GM18861 (cell line): Measurements from ENCODE around the gene RNF225.
A peak's percentile ranks its signal among the peaks of the same experiment; 100 is the strongest.
"Not testable (repeated sequence)": the region's sequence is repeated elsewhere in the genome, so short reads cannot be mapped to it uniquely, and the experiment has no call there.

Source experiments
- ATAC-seq: cut with Tn5 transposase; IDR thresholded peaks from one replicate; pipeline ENCODE4 v1.9.1; 2021; ENCODE audit not compliant: unreplicated experiment

The RNF225 gene

GRCh38 chr19:58395220-58395978 lies at the start of gene RNF225:
RNF225 (plus strand) TSS chr19:58395656; CDS start chr19:58396090, 434 bp downstream.
- ATAC-seq = no peak

GRCh38 chr19:58346961-58347929 lies 48.2 kb upstream of the RNF225 start:
- ATAC-seq = peak; percentile 65

DNA sequence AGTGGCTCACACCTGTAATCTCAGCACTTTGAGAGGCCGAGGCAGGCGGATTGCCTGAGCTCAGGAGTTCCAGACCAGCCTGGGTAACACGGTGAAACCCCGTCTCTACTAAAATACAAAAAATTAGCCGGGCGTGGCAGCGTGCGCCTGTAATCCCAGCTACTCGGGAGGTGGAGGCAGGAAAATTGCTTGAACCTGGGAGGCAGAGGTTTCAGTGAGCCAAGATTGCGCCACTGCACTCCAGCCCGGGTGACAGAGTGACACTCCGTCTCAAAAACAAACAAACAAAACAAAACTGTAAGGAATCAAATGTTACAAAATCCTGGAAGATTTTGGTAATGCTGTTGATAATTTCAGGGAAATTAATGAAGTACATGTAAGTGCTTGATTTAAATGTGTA lies 47.4 kb upstream of the RNF225 start:
- ATAC-seq = not testable (repeated sequence)

DNA sequence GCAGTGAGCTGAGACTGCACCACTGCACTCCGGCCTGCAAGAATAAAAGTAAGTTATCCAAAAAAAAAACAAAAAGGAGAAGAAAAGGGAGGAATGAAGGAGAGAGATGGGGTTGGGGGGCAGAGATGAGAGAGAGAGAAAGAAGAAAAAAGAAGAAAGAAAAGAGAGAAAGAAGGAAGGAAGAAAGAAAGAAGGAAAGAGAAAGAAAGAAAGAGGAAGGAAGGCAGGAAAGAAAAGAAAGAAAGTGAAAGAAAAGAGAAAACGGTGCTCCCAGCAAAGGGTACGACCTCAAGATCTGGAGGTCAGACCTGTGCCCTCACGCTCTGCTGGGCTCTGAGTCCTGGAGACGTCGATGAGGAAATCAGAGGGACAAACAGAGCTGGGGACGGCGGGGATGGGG lies 45.9 kb upstream of the RNF225 start:
- no peak for ATAC-seq

DNA sequence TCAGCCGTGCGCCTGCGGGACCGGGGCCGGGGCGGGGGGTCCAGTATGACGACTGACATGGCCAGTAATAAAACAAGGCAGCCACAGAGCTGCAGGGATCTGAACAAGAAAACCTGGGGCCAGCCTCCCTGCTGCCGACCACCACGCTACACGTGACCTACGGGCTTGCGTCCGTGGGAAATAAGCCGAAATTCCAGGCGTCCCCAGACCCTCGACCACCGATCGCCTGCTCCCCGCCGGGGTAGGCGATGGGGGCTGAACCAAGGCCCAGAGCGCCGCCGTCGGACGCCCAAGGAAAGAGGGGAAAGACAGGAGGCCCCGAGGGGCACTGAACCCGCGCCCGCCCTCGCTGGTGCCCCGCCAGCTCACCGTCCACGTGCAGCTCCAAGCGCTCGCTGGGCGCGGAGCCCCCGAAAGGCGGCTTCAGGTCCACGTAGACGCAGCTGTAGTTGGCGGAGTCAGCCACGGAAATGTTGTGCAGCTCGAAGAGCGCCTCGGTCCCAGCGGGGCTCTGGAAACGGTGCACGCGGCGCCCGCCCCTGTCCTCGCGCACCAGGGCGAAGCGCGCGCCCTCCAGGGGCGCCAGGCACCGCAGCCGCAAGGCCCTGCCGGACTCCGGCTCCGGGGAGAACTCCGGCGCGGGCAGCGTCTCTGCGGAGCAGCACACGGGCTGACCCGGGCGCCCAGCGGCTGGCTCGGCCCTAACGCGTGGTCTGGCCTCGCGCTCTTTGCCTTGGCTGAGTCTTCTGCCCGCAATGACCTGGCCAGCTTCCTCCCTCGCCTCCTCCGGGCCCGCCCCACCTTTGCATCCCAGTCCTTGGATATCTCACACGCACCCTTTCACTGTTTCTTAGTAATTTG lies 45.2 kb upstream of the RNF225 start:
- no peak for ATAC-seq

DNA sequence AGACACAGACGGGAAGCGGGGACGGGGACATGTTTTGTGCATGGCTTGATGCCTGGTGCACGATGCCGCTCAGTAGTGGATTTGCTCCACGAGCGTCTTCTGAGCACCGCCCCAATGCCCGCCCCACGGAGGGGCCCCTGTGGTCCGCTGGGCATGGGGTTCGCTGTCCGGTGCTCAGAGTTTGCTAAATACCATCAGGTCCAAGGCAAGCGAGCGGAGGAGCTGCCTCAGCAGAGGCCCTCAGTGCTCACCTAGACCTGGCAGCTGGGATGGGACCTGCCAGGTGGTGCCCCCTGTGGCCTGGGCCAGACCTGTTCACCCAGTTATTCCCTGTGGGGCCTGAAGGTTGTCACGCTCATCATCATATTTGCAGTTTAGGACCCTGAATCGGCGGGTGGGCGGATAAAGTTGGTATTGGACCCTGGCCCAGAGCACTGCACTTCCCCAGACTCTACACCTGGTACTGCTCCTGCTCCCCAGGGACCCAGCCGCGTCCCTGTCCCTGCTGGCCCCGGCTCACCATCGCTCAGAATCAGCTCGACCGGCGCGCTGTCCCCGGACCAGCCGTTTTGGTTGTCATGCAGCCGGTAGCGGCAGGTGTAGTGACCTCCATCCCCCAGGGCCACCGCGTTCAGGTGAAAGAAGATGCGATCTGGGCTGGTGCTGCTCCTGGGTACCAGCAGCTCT lies 44.4 kb upstream of the RNF225 start:
- no peak for ATAC-seq

GRCh38 chr19:58351558-58351878 lies 43.9 kb upstream of the RNF225 start:
- ATAC-seq = no peak

DNA sequence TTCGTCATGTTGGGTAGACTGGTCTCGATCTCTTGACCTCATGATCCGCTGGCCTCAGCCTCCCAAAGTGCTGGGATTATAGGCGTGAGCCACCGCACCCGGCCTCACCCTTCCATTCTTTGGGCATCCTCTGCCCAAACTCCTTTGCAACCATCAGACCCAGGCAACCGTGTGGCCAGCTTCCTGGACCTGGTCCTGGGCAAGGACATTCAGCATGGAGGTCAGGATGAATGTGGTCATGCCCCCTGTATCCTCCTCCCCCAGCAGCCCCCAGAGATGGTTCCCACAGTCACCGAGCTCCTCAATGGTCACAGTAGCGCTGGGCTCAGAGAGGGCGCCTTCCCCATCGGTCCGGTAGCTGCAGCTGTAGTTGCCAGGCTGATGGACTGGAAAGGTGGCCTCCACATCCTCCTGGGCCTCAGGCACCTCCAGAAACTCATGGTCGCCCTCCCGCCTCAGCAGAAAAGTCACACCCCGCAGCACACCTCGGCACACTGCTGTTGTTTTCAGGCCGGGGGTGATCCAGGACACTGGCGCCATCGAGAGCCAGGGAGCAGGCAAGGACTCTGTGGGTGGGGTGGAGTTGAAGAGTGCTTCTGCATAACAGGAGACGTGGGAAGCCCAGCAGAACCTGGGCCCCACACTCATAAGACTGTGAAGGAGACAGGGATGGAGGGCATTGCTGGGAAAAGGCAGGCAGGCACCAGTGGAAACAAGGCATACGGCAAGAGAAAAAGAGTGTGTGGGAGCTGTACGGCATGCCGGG lies 43.3 kb upstream of the RNF225 start:
- no peak for ATAC-seq

- no peak for ATAC-seq
These were observed 42.4 kb upstream of the RNF225 start, which contains the start of gene A1BG for GRCh38 chr19:58352760-58353671. A1BG (minus strand) TSS chr19:58353492; CDS start chr19:58353437, 55 bp downstream.

DNA sequence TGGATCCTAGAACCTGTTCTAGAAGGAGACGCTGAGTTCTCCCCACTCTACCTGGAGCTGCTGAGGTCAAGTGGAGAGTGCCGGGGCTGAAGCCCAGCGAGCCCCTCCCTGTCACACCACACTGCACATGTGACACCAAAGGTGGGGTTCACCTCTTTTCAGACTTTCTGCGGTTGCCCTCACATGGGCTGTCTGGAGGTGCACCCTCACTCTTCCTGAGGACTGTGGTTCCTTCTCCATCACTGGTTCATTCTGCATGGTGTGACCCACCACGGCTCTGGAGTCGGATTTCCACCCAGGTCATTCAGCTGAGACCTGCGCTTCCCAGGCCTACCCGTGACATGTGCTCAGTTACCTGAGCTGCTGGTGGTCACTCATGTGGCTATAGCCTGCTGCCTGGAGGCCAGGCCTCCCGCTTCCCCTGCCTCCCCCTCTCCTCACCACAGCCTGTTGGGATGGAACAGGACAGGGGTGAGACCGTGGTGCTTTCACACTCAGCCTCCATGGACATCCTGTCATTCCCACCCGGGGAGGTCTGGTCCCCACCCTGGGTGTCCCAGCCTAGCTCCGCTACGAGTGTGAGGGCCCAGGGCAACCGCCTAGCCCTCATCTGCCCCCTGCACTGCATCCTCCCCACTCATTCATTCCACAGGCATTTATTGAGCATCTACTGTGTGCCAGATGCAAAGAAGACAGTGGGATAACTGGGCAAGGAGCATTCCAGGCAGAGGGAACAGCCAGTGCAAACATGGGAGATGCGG lies 41.6 kb upstream of the RNF225 start:
- ATAC-seq = no peak

DNA sequence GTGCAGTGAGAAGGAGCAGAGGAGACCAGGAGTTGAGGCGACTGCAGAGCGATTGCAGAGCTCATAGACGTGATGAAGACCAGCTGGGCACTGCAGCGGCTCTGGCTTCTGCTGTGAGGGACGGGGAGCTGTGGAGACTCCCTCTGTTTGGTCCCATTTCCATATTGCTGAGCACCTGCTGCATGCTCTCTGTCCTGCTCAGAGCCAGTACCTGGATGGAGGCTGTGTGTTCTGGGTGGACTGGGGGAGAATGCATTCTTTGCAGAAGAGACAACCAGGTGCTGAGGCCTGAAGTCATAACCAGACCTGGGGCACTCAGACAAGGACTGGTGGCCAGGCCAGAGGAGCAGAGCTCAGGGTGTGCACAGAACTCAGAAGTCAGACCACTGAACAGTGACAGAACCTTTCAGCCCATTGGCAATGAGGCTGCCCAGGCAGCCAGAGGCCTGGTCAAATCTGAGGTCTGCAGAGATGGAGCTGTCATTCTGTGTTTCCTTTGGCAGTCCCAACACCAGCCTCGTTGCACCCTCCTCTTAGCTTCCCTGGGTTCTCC lies 40.9 kb upstream of the RNF225 start:
- no peak for ATAC-seq

DNA sequence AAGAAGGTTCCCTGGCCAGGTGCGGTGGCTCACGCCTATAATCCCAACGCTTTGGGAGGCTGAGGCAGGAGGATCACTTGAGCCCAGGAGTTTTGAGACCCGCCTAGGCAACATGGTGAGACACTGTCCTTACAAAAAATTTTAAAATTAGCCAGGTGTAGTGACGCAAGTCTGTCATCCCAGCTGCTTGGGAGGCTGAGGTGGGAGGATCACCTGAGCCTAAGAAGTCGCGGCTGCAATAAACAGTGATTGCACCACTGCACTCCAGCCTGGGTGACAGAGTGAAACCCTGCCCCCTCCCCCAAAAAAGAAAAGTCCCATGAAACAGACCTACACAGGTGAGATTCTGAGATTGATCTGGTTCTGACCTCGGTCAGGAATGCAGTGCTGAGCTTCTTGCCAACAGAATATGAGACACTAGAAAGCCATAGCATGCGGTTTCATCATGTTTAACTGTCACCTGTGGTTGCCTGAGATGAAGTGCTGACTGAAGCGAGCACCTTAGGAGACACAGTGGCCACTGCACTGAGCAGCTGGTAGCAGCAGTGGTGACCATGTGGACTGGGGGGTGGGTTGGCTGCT lies 40.1 kb upstream of the RNF225 start:
- no peak for ATAC-seq

GRCh38 chr19:58355908-58356765 lies 39.3 kb upstream of the RNF225 start:
- no peak for ATAC-seq

DNA sequence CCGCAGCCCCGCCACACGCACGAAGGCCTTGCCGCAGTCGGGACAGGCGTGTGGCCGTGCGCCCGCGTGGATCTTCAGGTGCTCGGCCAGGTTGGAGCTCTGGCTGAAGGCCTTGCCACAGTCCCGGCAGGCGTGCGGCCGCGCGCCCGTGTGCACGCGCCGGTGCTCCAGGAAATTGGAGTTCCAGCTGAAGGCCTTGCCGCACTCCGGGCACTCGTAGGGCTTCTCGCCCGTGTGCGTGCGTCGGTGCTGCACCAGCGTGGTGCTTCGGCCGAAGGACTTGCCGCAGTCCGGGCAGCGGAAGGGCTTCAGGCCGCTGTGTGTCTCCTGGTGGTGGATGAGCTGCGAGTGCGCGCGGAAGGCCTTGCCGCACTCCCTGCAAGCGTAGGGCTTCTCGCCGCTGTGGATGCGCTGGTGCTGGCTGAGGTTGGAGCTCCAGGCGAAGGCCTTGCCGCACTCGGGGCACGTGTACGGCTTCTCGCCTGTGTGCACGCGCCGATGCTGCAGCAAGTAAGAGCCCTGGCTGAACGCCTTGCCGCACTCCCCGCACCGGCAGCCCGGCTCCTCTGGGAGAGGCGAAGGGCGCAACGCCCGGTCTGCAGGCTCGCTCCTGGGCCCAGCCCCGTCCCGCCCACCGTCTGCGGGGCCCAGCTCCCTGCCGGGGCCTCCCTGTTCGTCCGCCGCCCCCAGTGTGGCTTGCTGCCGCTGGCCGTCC lies 38.5 kb upstream of the RNF225 start:
- no peak for ATAC-seq

- ATAC-seq = no peak
These were observed 37.8 kb upstream of the RNF225 start for GRCh38 chr19:58357481-58358145.
